Measurements from ENCODE around the gene CDKAL1. TPM values are rescaled to one million over a fixed set of nuclear protein-coding genes. Genes with fewer than 3 reads are reported as not detected.

Gene CDKAL1
- total and polyA plus RNA-seq, 10 of the 15 experiments (the other 5 are each of a cell fraction or from before 2014, with no cell fraction given): 10.7 to 26.9 (median 17.3) TPM

DNA sequence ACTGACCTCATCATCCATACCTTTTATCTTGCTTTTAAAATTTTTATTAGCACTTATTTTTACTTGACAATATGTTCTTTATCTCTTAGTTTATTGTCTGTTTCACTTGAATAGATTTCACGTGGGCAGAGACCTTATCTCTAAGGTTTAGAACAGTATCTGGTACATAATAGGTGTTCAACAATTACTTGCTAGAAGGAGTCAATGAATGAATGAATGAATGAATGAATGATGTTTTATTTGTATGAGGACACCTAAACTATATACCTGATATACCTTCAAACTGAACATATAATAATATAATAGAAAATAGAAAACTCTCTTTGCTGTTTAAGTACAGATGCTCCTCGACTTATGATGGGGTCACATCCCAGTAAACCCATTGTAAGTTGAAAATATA is 412.6 kb downstream of the CDKAL1 start:
- FAIRE-seq (no peak), ATAC-seq (no peak)
- POLR2A ChIA-PET: no interaction called here

DNA sequence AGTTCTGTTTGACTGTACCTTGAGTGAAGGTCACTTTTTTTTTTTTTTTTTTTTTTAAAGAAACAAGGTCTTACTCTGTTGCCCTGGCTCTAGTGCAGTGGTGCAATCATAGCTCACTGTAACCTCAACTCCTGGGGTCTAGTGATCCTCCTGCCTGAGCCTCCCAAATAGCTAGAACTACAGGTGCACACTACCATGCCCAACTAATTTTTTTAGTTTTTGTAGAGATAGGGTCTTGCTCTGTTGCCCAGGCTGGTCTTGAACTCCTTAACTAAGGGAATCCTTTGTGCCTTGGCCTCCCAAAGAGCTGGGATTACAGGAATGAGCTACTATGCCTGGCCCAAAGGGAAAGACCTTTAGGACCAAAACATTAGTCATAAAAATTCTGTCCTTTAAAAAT is 413.7 kb downstream of the CDKAL1 start:
- no peak for DNase-seq (ENCODE audit: low read depth, low spot score)
- H3K4me2 ChIP-seq (ENCODE audit: control insufficient read depth, insufficient read depth): no peak overlapping the region

More for the DNA sequence above, 412.6 kb downstream of the CDKAL1 start:
- RAD21 ChIA-PET (ENCODE audit: unreplicated experiment): interaction anchor here (1.1 kb wide), 1 partner anchor 70 kb away, joined by 3 read pairs; no protein-coding TSS in a partner anchor
- no peaks in the 10 kb centered on the region for H4K20me1 ChIP-seq (ENCODE audit: control insufficient read depth, insufficient read depth)
- H3K27ac ChIP-seq (ENCODE audit: control insufficient read depth, insufficient read depth): no peak overlapping the region
- no TSS peak for BruUV-seq (replicated peaks)
- CTCF ChIA-PET: no interaction called here
- no peaks in the 10 kb centered on the region for H3K4me1 ChIP-seq (ENCODE audit: control insufficient read depth, insufficient read depth, low read length)
- no peak for DNase-seq (ENCODE audit: low read depth, low spot score)
- H3K36me3 ChIP-seq (ENCODE audit: control insufficient read depth in 2 of 2, insufficient read depth in 2 of 2, low read length in 1 of 2): no peaks in the 10 kb centered on the region
- H3K9me3 ChIP-seq (replicated peaks; ENCODE audit: control insufficient read depth, insufficient read depth, low read length): no peaks in the 10 kb centered on the region; the same call in none of the 3 replicates
- peak; percentile 86 for TF ChIP-seq ZNF24 (IDR thresholded peaks at IDR 0.05)
- TF ChIP-seq ZNF274 (IDR thresholded peaks at IDR 0.05; ENCODE audit: insufficient read depth, insufficient read length): no peak
- no peaks in the 10 kb centered on the region for H3K27me3 ChIP-seq (replicated peaks in 1 of 2; ENCODE audit: control insufficient read depth in 2 of 2, insufficient read depth in 2 of 2, low read length in 1 of 2)
- H2AFZ ChIP-seq (ENCODE audit: control insufficient read depth, low read depth, low read length): no peak overlapping the region
- H3K4me2 ChIP-seq (ENCODE audit: control insufficient read depth, insufficient read depth): no peak overlapping the region
- 89% methylated on average over 2 of the region's 2 CpGs for WGBS (ENCODE audit: insufficient coverage, insufficient replicate concordance, low lambda C conversion rate, missing lambda C conversion rate)
- intact Hi-C loops (cut with micrococcal nuclease; ENCODE audit: unreplicated experiment) (no loop called here), in situ Hi-C loops (cut with MboI) (no loop called here)
- no peak overlapping the region for H3K4me3 ChIP-seq
- H3K9ac ChIP-seq (ENCODE audit: control insufficient read depth, insufficient read depth, low read length): no peak overlapping the region
- H3K79me2 ChIP-seq (ENCODE audit: control insufficient read depth, insufficient read depth, low read length): no peaks in the 10 kb centered on the region
- SMC1A ChIA-PET (ENCODE audit: uncharacterized antibody, unreplicated experiment): interaction anchor here (1.5 kb wide), 1 partner anchor 12 kb away, joined by 3 read pairs; no protein-coding TSS in a partner anchor

More for the DNA sequence above, 413.7 kb downstream of the CDKAL1 start:
- ATAC-seq (no peak), FAIRE-seq (no peak)
- POLR2A ChIA-PET: interaction anchor here (0.6 to 0.7 kb wide), 2 partner anchors 47 to 209 kb away, joined by 5 read pairs; no protein-coding TSS in a partner anchor
- no peaks in the 10 kb centered on the region; the same call in none of the 3 replicates for H3K9me3 ChIP-seq (replicated peaks; ENCODE audit: control insufficient read depth, insufficient read depth, low read length)
- in situ Hi-C loops (cut with MboI) (no loop called here), intact Hi-C loops (cut with micrococcal nuclease; ENCODE audit: unreplicated experiment) (no loop called here)
- BruUV-seq (replicated peaks): no TSS peak
- no peak overlapping the region for H3K27ac ChIP-seq (ENCODE audit: control insufficient read depth, insufficient read depth)
- no peak for TF ChIP-seq ZSCAN29 (IDR thresholded peaks at IDR 0.05)
- TF ChIP-seq, protein P1, sequence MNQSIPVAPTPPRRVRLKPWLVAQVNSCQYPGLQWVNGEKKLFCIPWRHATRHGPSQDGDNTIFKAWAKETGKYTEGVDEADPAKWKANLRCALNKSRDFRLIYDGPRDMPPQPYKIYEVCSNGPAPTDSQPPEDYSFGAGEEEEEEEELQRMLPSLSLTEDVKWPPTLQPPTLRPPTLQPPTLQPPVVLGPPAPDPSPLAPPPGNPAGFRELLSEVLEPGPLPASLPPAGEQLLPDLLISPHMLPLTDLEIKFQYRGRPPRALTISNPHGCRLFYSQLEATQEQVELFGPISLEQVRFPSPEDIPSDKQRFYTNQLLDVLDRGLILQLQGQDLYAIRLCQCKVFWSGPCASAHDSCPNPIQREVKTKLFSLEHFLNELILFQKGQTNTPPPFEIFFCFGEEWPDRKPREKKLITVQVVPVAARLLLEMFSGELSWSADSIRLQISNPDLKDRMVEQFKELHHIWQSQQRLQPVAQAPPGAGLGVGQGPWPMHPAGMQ (IDR thresholded peaks at IDR 0.05; ENCODE audit: borderline replicate concordance): no peak
- TF ChIP-seq CBX3 (IDR thresholded peaks at IDR 0.05; ENCODE audit: borderline replicate concordance, low read depth): no peak
- no peak overlapping the region for H3K4me3 ChIP-seq
- SMC1A ChIA-PET (ENCODE audit: uncharacterized antibody, unreplicated experiment): interaction anchor here (0.7 to 1.5 kb wide), 3 partner anchors 14 to 272 kb away, joined by 3 read pairs; no protein-coding TSS in a partner anchor
- no peaks in the 10 kb centered on the region for H3K36me3 ChIP-seq (ENCODE audit: control insufficient read depth in 2 of 2, insufficient read depth in 2 of 2, low read length in 1 of 2)
- H3K27me3 ChIP-seq (replicated peaks in 1 of 2; ENCODE audit: control insufficient read depth in 2 of 2, insufficient read depth in 2 of 2, low read length in 1 of 2): no peaks in the 10 kb centered on the region
- CTCF ChIA-PET: interaction anchor here (0.5 to 0.7 kb wide), 2 partner anchors 218 to 859 kb away, joined by 3 read pairs; no protein-coding TSS in a partner anchor
- H3K4me1 ChIP-seq (ENCODE audit: control insufficient read depth, insufficient read depth, low read length): no peaks in the 10 kb centered on the region
- RAD21 ChIA-PET (ENCODE audit: unreplicated experiment): no interaction called here
- H2AFZ ChIP-seq (ENCODE audit: control insufficient read depth, low read depth, low read length): no peak overlapping the region
- H3K9ac ChIP-seq (ENCODE audit: control insufficient read depth, insufficient read depth, low read length): no peak overlapping the region
- no peaks in the 10 kb centered on the region for H4K20me1 ChIP-seq (ENCODE audit: control insufficient read depth, insufficient read depth)
- no peaks in the 10 kb centered on the region for H3K79me2 ChIP-seq (ENCODE audit: control insufficient read depth, insufficient read depth, low read length)
